GM23338 (cell line): ENCODE results near the gene KLK15.

Source experiments
- CREB1 ChIP-seq: fragments of 250-450 bp; sonication (Bioruptor Pico); IDR thresholded peaks from 2 replicates; pipeline ENCODE4 v1.5.0; 2020; ENCODE audit warnings: low read depth, mild to moderate bottlenecking, moderate library complexity
- CTCF ChIP-seq, 2 experiments: fragments of 200-600 bp in 1 of 2; sonication (generic) in 1 of 2; conservative IDR thresholded peaks; 2 replicates each; pipeline versions ENCODE4 v1.5.1 to v1.6.1; 2016 to 2017; ENCODE audit warnings: antibody characterized with exemption in 2 of 2, low read depth in 2 of 2, mild to moderate bottlenecking in 2 of 2, moderate library complexity in 1 of 2
- ETS1 ChIP-seq: IDR thresholded peaks from 2 replicates; pipeline ENCODE4 v1.6.1; 2016; ENCODE audit warnings: antibody characterized with exemption
- EZH2 ChIP-seq: fragments of 200-600 bp; sonication (generic); IDR thresholded peaks from one replicate; pipeline ENCODE4 v1.8.0; 2017; ENCODE audit warnings: antibody characterized with exemption, mild to moderate bottlenecking, low read depth; ENCODE audit not compliant: unreplicated experiment
- EZH2phosphoT487 ChIP-seq: fragments of 200-600 bp; sonication (generic); IDR thresholded peaks from one replicate; pipeline ENCODE4 v1.8.1; 2018; ENCODE audit warnings: antibody characterized with exemption; ENCODE audit not compliant: unreplicated experiment
- JUNB ChIP-seq: IDR thresholded peaks from one replicate; pipeline ENCODE4 v1.6.1; 2016; ENCODE audit warnings: antibody characterized with exemption; ENCODE audit not compliant: unreplicated experiment
- NANOG ChIP-seq: IDR thresholded peaks from 2 replicates; pipeline ENCODE4 v1.6.1; 2016; ENCODE audit warnings: antibody characterized with exemption, borderline replicate concordance
- POLR2AphosphoS5 ChIP-seq: IDR thresholded peaks from 2 replicates; pipeline ENCODE4 v1.6.1; 2016; ENCODE audit warnings: antibody characterized with exemption, low read depth
- REST ChIP-seq: IDR thresholded peaks from one replicate; pipeline ENCODE4 v1.6.1; 2018; ENCODE audit warnings: antibody characterized with exemption; ENCODE audit not compliant: unreplicated experiment
- STAT1 ChIP-seq: IDR thresholded peaks from one replicate; pipeline ENCODE4 v1.6.1; 2016; ENCODE audit warnings: antibody characterized with exemption; ENCODE audit not compliant: unreplicated experiment
- ZNF114 ChIP-seq: fragments of 250-450 bp; sonication (Bioruptor Pico); IDR thresholded peaks from 2 replicates; pipeline ENCODE4 v1.5.0; 2020; ENCODE audit warnings: mild to moderate bottlenecking, moderate library complexity
- ZNF331 ChIP-seq: fragments of 250-450 bp; sonication (Bioruptor Pico); IDR thresholded peaks from 2 replicates; pipeline ENCODE4 v1.5.0; 2020; ENCODE audit warnings: low read depth, mild to moderate bottlenecking, moderate library complexity
- ZNF462 ChIP-seq: fragments of 250-450 bp; sonication (Bioruptor Pico); IDR thresholded peaks from 2 replicates; pipeline ENCODE4 v1.5.0; 2020; ENCODE audit warnings: mild to moderate bottlenecking, moderate library complexity

- TF ChIP-seq CTCF (conservative IDR thresholded peaks at IDR 0.05; ENCODE audit: low read depth in 2 of 2), result no peak
- TF ChIP-seq EZH2phosphoT487, result no peak
- TF ChIP-seq ZNF114, result no peak
- no peak for TF ChIP-seq POLR2AphosphoS5
- no peak for TF ChIP-seq JUNB
- no peak for TF ChIP-seq EZH2
- TF ChIP-seq ETS1, result no peak
- no peak for TF ChIP-seq REST
- no peak for TF ChIP-seq CREB1
- TF ChIP-seq STAT1, result no peak
- TF ChIP-seq ZNF462 (CRISPR knock-in tag), result no peak
- TF ChIP-seq ZNF331 (CRISPR knock-in tag), result no peak
- no peak for TF ChIP-seq NANOG
These were observed 9.8 kb upstream of the KLK15 start for GRCh38 chr19:50843205-50843604.
